Measurements from ENCODE around the gene MCM9. TPM values are rescaled to one million over a fixed set of nuclear protein-coding genes. Genes with fewer than 3 reads are reported as not detected.

Gene MCM9
- total and polyA plus RNA-seq, 2 of the 4 experiments (the other 2 are of a cell fraction), result 3.5 to 7.2 TPM

DNA sequence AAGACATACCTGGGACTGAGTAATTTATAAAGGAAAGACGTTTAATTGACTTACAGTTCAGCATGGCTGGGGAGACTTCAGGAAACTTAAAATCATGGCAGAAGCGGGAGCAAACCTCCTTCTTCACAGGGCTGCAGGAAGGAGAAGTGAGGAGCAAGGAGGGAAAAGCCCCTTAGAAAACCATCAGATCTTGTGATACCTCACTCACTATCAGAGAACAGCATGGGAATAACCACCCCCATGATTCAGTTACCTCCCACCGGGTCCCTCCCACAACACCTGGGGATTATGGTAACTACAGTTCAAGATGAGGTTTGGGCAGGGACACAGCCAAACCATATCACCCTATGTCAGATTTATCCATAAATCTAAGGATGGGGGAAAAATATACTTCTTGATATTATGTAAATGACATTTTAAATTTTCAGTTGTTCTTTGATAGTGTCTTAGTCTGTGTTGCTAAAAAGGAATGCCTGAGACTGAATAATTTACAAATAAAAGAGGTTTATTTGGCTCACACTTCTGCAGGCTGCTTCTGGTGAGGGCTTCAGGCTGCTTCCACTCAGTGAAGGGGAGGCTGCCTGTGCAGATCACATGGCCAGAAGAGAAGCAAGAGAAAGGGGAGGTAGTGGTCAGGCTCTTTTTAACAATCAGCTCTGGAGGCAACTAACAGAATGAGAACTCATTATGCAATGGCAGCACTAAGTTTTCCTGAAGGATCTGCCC, 1.2 kb upstream of the MCM9 start:
- intact Hi-C loops (cut with micrococcal nuclease) (loop anchor here (1.0 kb wide), 1 partner anchor 42 kb away; the partner anchor contains the start of gene ASF1A), dilution Hi-C loops (cut with HindIII; ENCODE audit: low sequenced_read_pairs, unreplicated experiment) (no loop called here), in situ Hi-C loops (cut with MboI; ENCODE audit: low sequenced_read_pairs) (no loop called here)
- H3K4ac ChIP-seq (ENCODE audit: low read depth, low read length), result no peak overlapping the region
- no peaks in the 10 kb centered on the region for H3K4me1 ChIP-seq (ENCODE audit: control insufficient read depth, insufficient read depth, low read length)
- POLR2A ChIA-PET (ENCODE audit: unreplicated experiment), result no interaction called here
- no peak overlapping the region for H3K56ac ChIP-seq (ENCODE audit: extremely low read depth, insufficient read depth, low read length)
- no peak overlapping the region for H3K4me2 ChIP-seq (ENCODE audit: low read depth, low read length)
- TF ChIP-seq BHLHE40 (IDR thresholded peaks at IDR 0.05; ENCODE audit: low read depth, low read length), result no peak
- no peak for TF ChIP-seq RAD21 (IDR thresholded peaks at IDR 0.05; ENCODE audit: low read length)
- TF ChIP-seq NFE2L2 (IDR thresholded peaks at IDR 0.05; ENCODE audit: low read depth, low read length), result no peak
- TF ChIP-seq CEBPB (IDR thresholded peaks at IDR 0.05; ENCODE audit: low read depth, low read length), result no peak
- no peak for TF ChIP-seq RFX5 (IDR thresholded peaks at IDR 0.05; ENCODE audit: low read depth, low read length)
- no peak for TF ChIP-seq CHD1 (IDR thresholded peaks at IDR 0.05; ENCODE audit: low read depth, low read length)
- TF ChIP-seq POLR2A (IDR thresholded peaks at IDR 0.05; ENCODE audit: low read depth, low read length), result no peak
- no peak for TF ChIP-seq ELK1 (IDR thresholded peaks at IDR 0.05; ENCODE audit: borderline replicate concordance, low read depth, low read length)
- TF ChIP-seq, protein P1, sequence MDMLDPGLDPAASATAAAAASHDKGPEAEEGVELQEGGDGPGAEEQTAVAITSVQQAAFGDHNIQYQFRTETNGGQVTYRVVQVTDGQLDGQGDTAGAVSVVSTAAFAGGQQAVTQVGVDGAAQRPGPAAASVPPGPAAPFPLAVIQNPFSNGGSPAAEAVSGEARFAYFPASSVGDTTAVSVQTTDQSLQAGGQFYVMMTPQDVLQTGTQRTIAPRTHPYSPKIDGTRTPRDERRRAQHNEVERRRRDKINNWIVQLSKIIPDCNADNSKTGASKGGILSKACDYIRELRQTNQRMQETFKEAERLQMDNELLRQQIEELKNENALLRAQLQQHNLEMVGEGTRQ (IDR thresholded peaks at IDR 0.05; ENCODE audit: low read depth, low read length), result no peak
- TF ChIP-seq CTCF (conservative IDR thresholded peaks at IDR 0.05; ENCODE audit: low read depth, low read length), result no peak
- no peak for TF ChIP-seq FOS (IDR thresholded peaks at IDR 0.05; ENCODE audit: low read depth, low read length)
- no peak overlapping the region for H3K27ac ChIP-seq (ENCODE audit: insufficient read depth, low read length)
- no peak overlapping the region for H2AFZ ChIP-seq (replicated peaks; ENCODE audit: low read length, poor library complexity)
- H2AK5ac ChIP-seq (ENCODE audit: low read depth, low read length), result no peak overlapping the region
- no peak overlapping the region for H3K9ac ChIP-seq (ENCODE audit: low read depth, low read length)
- no peak overlapping the region for H2BK15ac ChIP-seq (ENCODE audit: low read depth, low read length)
- H2BK120ac ChIP-seq (ENCODE audit: low read depth, low read length), result no peak overlapping the region
- H4K5ac ChIP-seq (ENCODE audit: low read depth, low read length), result no peak overlapping the region
- H4K91ac ChIP-seq (ENCODE audit: insufficient read depth, low read depth, low read length), result no peak overlapping the region
- BruUV-seq (replicated peaks), result no TSS peak
- H3K9me1 ChIP-seq (ENCODE audit: insufficient read depth, low read length), result no peaks in the 10 kb centered on the region
- H3K27me3 ChIP-seq (ENCODE audit: control insufficient read depth, insufficient read depth, low read length), result no peaks in the 10 kb centered on the region
- H2BK20ac ChIP-seq (ENCODE audit: low read depth, low read length), result no peak overlapping the region
- H3K36me3 ChIP-seq (ENCODE audit: control insufficient read depth, insufficient read depth, low read length), result no peaks in the 10 kb centered on the region
- H2BK5ac ChIP-seq (ENCODE audit: low read depth, low read length, poor library complexity, severe bottlenecking), result no peak overlapping the region
- CTCF ChIA-PET, result no interaction called here
- DNase-seq, result no peak
- WGBS, 2 experiments (ENCODE audit: extremely low coverage in 2 of 2, insufficient read length in 1 of 2), result no CpG with 5 or more reads among the region's 3 CpGs
- no peak overlapping the region for H3K23ac ChIP-seq (ENCODE audit: low read depth, low read length)
- H3K4me3 ChIP-seq (ENCODE audit: insufficient read depth, low read depth, low read length), result no peak overlapping the region
- H4K20me1 ChIP-seq (ENCODE audit: insufficient read depth, low read length), result no peaks in the 10 kb centered on the region
- no peak overlapping the region for H2AK9ac ChIP-seq (replicated peaks; ENCODE audit: low read depth, low read length, poor library complexity)
- H3K18ac ChIP-seq (ENCODE audit: low read depth, low read length), result no peak overlapping the region
- ATAC-seq (ENCODE audit: low read depth), result no peak
- peaks cover 0 to 7% of the 10 kb centered on the region in 2 experiments; a peak in 2 of 4 replicates for H3K79me1 ChIP-seq (ENCODE audit: low read depth in 1 of 2, low read length in 2 of 2)
- H3K9me3 ChIP-seq (ENCODE audit: control insufficient read depth, insufficient read depth, low read length), result no peaks in the 10 kb centered on the region
- H3K14ac ChIP-seq (replicated peaks; ENCODE audit: low read depth, low read length), result no peak overlapping the region
- H4K8ac ChIP-seq (ENCODE audit: low read depth in 2 of 2, low read length in 2 of 2), result no peak overlapping the region

Data from IMR-90 (cell line).